ENCODE data around the gene SIRT7.
A peak's percentile ranks its signal among the peaks of the same experiment; 100 is the strongest.

SIRT7 gene

DNA sequence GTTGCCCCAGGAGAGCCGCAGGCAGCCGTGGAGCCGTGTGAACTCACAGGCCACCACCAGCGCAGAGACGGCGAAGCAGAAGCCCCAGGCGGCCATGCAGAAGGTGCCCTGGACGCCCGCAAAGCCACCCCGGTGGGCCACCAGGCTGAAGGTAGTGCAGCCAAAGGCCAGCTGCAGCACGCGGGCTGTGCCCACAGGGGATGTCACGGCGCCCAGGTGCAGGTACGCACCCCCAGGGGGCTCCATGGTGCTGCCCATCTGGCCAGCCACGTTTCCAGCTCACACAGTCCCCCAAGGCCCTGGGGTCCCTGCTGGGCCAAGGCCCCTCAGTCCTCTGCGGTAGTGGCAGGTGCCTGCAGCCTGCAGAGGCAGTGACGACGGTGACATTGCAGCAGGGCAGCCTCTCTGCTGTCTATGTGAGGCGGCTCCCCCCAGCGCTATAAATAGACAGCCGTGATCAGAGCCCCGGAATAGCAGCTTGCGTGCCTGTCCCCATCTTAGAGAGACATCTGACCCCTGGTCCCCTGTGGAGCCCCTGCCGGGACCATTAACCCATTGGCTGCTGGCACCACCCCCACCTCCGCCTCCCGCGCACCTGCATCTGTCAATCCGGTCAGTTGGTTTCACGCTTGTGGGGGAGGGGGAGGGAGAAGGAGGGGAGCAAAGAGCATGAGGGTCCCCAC is 23.6 kb upstream of the SIRT7 start:
- Histone ChIP-seq H3K9me3 (ENCODE audit: insufficient read depth, low read length) (no peaks in the 10 kb centered on the region), H3K4me3 (ENCODE audit: insufficient read length, low read depth) (no peak overlapping the region), H3K4me1 (ENCODE audit: insufficient read depth, insufficient read length) (peaks cover 17% of the 10 kb centered on the region), H3K36me3 (ENCODE audit: insufficient read depth, insufficient read length, low read length) (no peaks in the 10 kb centered on the region), H3K9ac (ENCODE audit: insufficient read length, low read depth) (no peak overlapping the region), H3K27me3 (ENCODE audit: insufficient read depth, insufficient read length) (peaks cover 41% of the 10 kb centered on the region)
- TF ChIP-seq ZNF274 (IDR thresholded peaks at IDR 0.05; ENCODE audit: low read depth, low read length) (no peak), YY1 (IDR thresholded peaks at IDR 0.05; ENCODE audit: insufficient read depth, insufficient read length) (no peak), SUZ12 (IDR thresholded peaks at IDR 0.05; ENCODE audit: extremely low read depth, insufficient read depth, insufficient read length) (no peak)
- DNase-seq (ENCODE audit: low read depth, low spot score) = no peak

DNA sequence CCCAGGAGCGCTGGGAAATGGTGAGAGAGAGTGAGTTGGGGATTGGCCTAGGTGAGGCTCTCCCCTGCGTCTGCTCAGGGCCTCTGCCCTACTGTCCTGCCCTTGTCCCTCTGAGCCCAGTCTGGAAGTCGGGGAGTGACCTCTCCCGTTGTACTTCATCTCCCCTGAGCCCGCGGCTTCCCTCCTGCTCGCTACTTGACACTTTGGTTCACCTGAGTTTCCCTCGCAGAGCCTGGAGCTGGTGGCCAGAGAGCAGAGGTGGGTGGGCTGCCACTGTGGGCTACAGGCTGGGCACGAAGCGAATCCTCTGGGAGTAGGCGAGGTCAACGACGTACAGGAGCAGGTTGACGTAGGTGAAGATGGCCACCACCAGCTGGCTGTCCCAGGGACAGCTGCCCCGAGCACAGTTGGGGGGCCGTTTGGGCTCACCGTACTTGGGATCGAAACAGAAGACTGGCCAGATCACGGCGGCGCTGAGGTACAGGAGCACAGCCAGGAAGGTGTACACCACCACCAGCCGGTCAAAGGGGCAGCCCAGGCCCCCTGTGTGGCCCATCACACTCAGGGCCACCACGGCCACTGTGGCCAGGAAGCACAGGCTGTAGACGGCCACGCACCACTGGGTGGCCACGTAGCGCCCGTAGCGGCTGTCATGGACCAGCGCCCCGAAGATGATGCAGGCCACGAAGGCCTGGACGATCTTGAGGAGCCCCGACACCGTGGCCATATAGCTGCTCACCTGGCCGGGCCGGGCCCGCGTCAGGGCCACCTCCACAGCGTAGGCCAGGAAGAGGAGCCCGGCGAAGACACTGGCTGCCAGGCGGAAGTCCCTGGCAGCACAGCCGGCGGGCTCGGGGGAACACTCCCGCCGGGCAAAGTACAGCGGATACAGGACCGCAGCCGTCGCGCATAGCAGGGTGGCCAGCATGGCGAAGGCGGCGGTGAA is 22.8 kb upstream of the SIRT7 start:
- H3K4me1 ChIP-seq (ENCODE audit: insufficient read depth, insufficient read length) = peaks cover 18% of the 10 kb centered on the region
- peaks cover 41% of the 10 kb centered on the region for H3K27me3 ChIP-seq (ENCODE audit: insufficient read depth, insufficient read length)
- H3K4me3 ChIP-seq (ENCODE audit: insufficient read length, low read depth) = no peak overlapping the region
- TF ChIP-seq YY1 (IDR thresholded peaks at IDR 0.05; ENCODE audit: insufficient read depth, insufficient read length) (no peak), SUZ12 (IDR thresholded peaks at IDR 0.05; ENCODE audit: extremely low read depth, insufficient read depth, insufficient read length) (no peak), ZNF274 (IDR thresholded peaks at IDR 0.05; ENCODE audit: low read depth, low read length) (no peak)
- no peaks in the 10 kb centered on the region for H3K9me3 ChIP-seq (ENCODE audit: insufficient read depth, low read length)
- H3K36me3 ChIP-seq (ENCODE audit: insufficient read depth, insufficient read length, low read length) = peaks cover 2% of the 10 kb centered on the region
- peak overlapping the region; percentile 44 for H3K9ac ChIP-seq (ENCODE audit: insufficient read length, low read depth)
- DNase-seq (ENCODE audit: low read depth, low spot score) = no peak

DNA sequence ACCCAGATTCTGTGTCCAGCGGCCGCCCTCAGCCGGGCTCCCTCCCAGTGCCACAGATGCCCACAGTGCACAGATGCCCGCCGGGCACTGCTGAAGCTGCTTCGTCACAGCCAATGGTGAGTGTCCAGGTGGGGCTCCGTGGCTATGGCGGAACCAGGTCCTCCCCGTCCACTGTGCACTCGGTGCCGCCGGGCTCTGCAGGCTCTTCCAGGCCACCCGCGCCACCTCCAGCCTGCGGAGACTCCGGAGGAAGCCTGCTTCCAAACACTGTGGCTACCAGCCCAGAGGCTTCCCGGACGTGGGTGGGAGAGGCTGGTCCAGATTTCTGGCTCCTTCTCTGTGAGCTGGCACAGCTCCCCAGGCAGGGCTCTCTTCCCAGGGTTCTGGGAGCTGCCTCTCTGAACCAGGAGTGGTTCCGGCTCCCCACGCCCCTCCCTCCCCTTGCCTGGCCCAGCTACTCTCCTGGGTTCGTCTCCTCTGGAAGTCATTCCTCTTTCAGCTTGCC is 22.0 kb upstream of the SIRT7 start:
- Histone ChIP-seq H3K36me3 (ENCODE audit: insufficient read depth, insufficient read length, low read length) (peaks cover 11% of the 10 kb centered on the region), H3K27me3 (ENCODE audit: insufficient read depth, insufficient read length) (peaks cover 41% of the 10 kb centered on the region), H3K4me1 (ENCODE audit: insufficient read depth, insufficient read length) (peaks cover 26% of the 10 kb centered on the region), H3K9me3 (ENCODE audit: insufficient read depth, low read length) (no peaks in the 10 kb centered on the region), H3K4me3 (ENCODE audit: insufficient read length, low read depth) (no peak overlapping the region), H3K9ac (ENCODE audit: insufficient read length, low read depth) (peak overlapping the region; percentile 26)
- TF ChIP-seq YY1 (IDR thresholded peaks at IDR 0.05; ENCODE audit: insufficient read depth, insufficient read length) (no peak), ZNF274 (IDR thresholded peaks at IDR 0.05; ENCODE audit: low read depth, low read length) (no peak), SUZ12 (IDR thresholded peaks at IDR 0.05; ENCODE audit: extremely low read depth, insufficient read depth, insufficient read length) (no peak)
- no peak for DNase-seq (ENCODE audit: low read depth, low spot score)

DNA sequence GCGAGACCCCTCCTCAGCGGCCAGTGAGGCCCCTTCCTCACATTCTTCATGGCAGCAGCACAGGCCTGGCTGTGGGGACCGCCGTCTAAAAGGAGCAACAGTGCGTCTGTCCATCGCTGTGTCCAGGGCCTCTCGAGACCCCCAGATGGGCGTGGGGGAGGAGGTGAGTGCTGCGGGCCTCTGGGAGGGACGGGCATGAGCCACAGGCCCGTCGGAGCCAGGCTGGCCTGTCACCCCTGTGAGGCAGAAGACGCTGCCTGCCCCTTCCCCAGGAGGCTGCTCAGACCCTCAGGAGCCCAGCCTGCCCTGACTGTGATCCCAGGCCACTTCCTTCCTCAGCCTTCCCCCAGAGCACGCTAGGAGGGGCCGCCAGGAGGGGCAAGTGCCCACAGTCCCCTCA is 21.2 kb upstream of the SIRT7 start:
- Histone ChIP-seq H3K9ac (ENCODE audit: insufficient read length, low read depth) (peak overlapping the region; percentile 32), H3K9me3 (ENCODE audit: insufficient read depth, low read length) (no peaks in the 10 kb centered on the region), H3K4me1 (ENCODE audit: insufficient read depth, insufficient read length) (peaks cover 26% of the 10 kb centered on the region), H3K36me3 (ENCODE audit: insufficient read depth, insufficient read length, low read length) (peaks cover 18% of the 10 kb centered on the region), H3K27me3 (ENCODE audit: insufficient read depth, insufficient read length) (peaks cover 41% of the 10 kb centered on the region), H3K4me3 (ENCODE audit: insufficient read length, low read depth) (no peak overlapping the region)
- TF ChIP-seq SUZ12 (IDR thresholded peaks at IDR 0.05; ENCODE audit: extremely low read depth, insufficient read depth, insufficient read length) = no peak
- no peak for DNase-seq (ENCODE audit: low read depth, low spot score)

DNA sequence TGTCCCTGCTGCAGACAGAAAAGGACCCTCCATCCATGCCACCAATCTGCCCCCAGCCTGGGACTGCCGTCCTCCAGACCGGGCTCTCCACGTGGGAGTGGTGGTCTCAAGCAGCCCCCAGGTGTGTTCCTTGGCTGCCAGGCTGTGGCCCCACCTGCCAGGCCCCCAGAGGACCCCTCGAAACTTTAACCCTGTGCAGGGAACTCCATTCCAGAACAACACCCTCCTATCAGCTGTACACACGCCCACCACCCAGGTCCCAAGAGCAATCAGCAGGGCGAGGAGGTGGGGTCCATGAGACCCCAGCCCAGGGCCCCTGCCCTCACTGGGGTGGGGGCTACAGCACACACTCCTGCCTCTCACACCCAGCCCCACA is 17.7 kb upstream of the SIRT7 start:
- no peak for DNase-seq (ENCODE audit: low read depth, low spot score)
- Histone ChIP-seq H3K4me3 (ENCODE audit: insufficient read length, low read depth) (peak overlapping the region; percentile 11), H3K27me3 (ENCODE audit: insufficient read depth, insufficient read length) (peaks cover 28% of the 10 kb centered on the region), H3K4me1 (ENCODE audit: insufficient read depth, insufficient read length) (peaks cover 20% of the 10 kb centered on the region), H3K9me3 (ENCODE audit: insufficient read depth, low read length) (no peaks in the 10 kb centered on the region), H3K9ac (ENCODE audit: insufficient read length, low read depth) (peak overlapping the region; percentile 61), H3K36me3 (ENCODE audit: insufficient read depth, insufficient read length, low read length) (peaks cover 35% of the 10 kb centered on the region)
- TF ChIP-seq SUZ12 (IDR thresholded peaks at IDR 0.05; ENCODE audit: extremely low read depth, insufficient read depth, insufficient read length) = no peak
- TF ChIP-seq YY1 (IDR thresholded peaks at IDR 0.05; ENCODE audit: insufficient read depth, insufficient read length) = no peak
- TF ChIP-seq ZNF274 (IDR thresholded peaks at IDR 0.05; ENCODE audit: low read depth, low read length) = no peak

DNA sequence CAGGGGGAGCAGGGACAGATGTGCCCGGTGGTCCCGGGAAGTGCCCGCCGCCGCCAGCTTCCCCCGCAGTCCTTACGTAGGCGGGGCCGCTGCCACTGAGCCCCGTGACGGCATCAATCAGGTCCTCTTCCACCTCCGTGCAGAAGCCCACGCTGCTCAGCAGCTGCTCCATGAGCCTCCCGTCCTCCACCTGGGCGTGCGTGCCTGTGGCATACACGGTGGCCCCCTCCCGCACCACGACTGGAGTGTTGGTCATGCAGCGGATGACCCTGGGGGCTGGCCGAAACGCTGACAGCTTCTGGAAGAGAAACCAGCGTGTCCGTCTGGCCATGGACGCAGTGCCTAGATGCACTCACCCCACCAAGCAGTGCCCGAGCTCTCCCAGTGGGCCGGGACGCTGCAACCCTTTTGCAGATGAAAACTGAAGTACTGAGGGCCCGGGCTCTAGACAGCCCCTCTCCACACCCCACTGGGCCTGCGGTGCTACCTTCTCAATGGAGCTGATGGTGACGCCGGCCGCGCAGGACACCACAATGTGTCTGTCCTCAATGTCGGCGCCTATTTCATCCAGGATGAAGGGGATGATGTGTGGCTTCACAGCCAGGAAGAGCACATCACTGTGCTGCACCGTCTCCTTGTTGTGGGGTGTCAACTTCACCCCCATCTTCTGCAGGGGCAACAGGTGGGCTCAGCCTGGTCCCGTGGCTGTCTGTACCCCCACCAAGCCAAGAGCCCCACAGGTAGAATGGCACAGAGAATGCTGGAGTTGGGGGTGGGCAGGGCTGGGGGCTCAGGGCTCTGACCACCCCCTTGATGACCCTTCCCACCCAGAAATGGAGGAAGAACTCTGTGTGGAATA is 17.1 kb upstream of the SIRT7 start:
- no peaks in the 10 kb centered on the region for H3K9me3 ChIP-seq (ENCODE audit: insufficient read depth, low read length)
- peak overlapping the region; percentile 61 for H3K9ac ChIP-seq (ENCODE audit: insufficient read length, low read depth)
- peak overlapping the region; percentile 12 for H3K4me3 ChIP-seq (ENCODE audit: insufficient read length, low read depth)
- TF ChIP-seq ZNF274 (IDR thresholded peaks at IDR 0.05; ENCODE audit: low read depth, low read length) = no peak
- TF ChIP-seq YY1 (IDR thresholded peaks at IDR 0.05; ENCODE audit: insufficient read depth, insufficient read length) = no peak
- TF ChIP-seq SUZ12 (IDR thresholded peaks at IDR 0.05; ENCODE audit: extremely low read depth, insufficient read depth, insufficient read length) = no peak
- peaks cover 22% of the 10 kb centered on the region for H3K27me3 ChIP-seq (ENCODE audit: insufficient read depth, insufficient read length)
- DNase-seq (ENCODE audit: low read depth, low spot score) = no peak
- H3K36me3 ChIP-seq (ENCODE audit: insufficient read depth, insufficient read length, low read length) = peaks cover 36% of the 10 kb centered on the region
- peaks cover 20% of the 10 kb centered on the region for H3K4me1 ChIP-seq (ENCODE audit: insufficient read depth, insufficient read length)

Measured in NT2/D1 (cell line).